HG03060 (cell line): Measurements from ENCODE around the gene SLC3A2.

Source experiments
- ATAC-seq: cut with Tn5 transposase; IDR thresholded peaks from one replicate; pipeline ENCODE4 v1.9.1; 2021; ENCODE audit warnings: low read depth, moderate number of reproducible peaks; ENCODE audit not compliant: unreplicated experiment

Gene SLC3A2

GRCh38 chr11:62908468-62909072, 27.9 kb downstream of the SLC3A2 start:
- no peak for ATAC-seq

- no peak for ATAC-seq
Measured at GRCh38 chr11:62909107-62909894, 28.6 kb downstream of the SLC3A2 start.

- ATAC-seq: no peak
Measured at GRCh38 chr11:62910141-62910882, 29.6 kb downstream of the SLC3A2 start.

- no peak for ATAC-seq
Measured at GRCh38 chr11:62911137-62912130, 30.7 kb downstream of the SLC3A2 start.

- ATAC-seq: no peak
Measured at GRCh38 chr11:62912268-62912667, 31.6 kb downstream of the SLC3A2 start.

GRCh38 chr11:62914416-62914815, 33.7 kb downstream of the SLC3A2 start:
- no peak for ATAC-seq

GRCh38 chr11:62917906-62918502, 37.3 kb downstream of the SLC3A2 start:
- ATAC-seq: no peak

GRCh38 chr11:62918531-62918930, 37.8 kb downstream of the SLC3A2 start:
- no peak for ATAC-seq

GRCh38 chr11:62919476-62919875, 38.8 kb downstream of the SLC3A2 start:
- no peak for ATAC-seq

GRCh38 chr11:62919898-62920640, 39.4 kb downstream of the SLC3A2 start:
- no peak for ATAC-seq

GRCh38 chr11:62921201-62921572, 40.5 kb downstream of the SLC3A2 start, which contains the start of gene CHRM1:
Gene CHRM1, minus strand, starts transcription at chr11:62921363. Its CDS starts 10,263 bp downstream, at chr11:62911100.
- no peak for ATAC-seq

GRCh38 chr11:62921573-62922188, 41.0 kb downstream of the SLC3A2 start:
- no peak for ATAC-seq

GRCh38 chr11:62922189-62922589, 41.5 kb downstream of the SLC3A2 start:
- no peak for ATAC-seq

- ATAC-seq: no peak
Measured at GRCh38 chr11:62922653-62923431, 42.1 kb downstream of the SLC3A2 start.

GRCh38 chr11:62923601-62924411, 43.1 kb downstream of the SLC3A2 start:
- ATAC-seq: no peak

- ATAC-seq: no peak
Measured at GRCh38 chr11:62925308-62925707, 44.6 kb downstream of the SLC3A2 start.
